Astrocyte of the spinal cord (primary cell): ENCODE data around the gene SOX18.

Source experiments
- DNase-seq: peaks from one replicate; pipeline ENCODE4 v3.0.0; 2011; ENCODE audit warnings: low read depth, low spot score
- H3K4me3 ChIP-seq: 2 replicates; pipeline ENCODE4 v1.5.1; 2011; ENCODE audit warnings: low read depth, mild to moderate bottlenecking, low read length, moderate library complexity
- in situ Hi-C: cut with HindIII; loops from 2 replicates; pipeline ENCODE4 v1.10.0; 2017; ENCODE audit warnings: low sequenced_read_pairs
- TF ChIP-seq, protein P1 (sequence below): IDR thresholded peaks from 2 replicates; pipeline ENCODE4 v1.5.1; 2012; ENCODE audit warnings: low read depth, mild to moderate bottlenecking, low read length, inconsistent platforms

Gene SOX18

DNA sequence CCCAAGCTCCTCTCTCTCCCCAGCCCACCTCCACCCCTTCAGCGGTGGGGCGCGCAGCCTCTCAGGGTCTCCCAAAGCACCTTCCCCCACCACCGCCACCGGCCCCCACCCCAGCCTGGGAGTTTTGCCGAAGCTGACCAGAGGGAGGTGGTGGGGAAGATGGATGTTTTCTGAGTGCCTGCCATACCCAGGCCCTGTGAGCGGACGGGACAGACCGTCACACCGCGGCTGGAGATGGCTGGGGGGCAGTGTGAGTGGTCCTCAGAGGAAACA is 7.7 kb downstream of the SOX18 start:
- no peak for DNase-seq
- TF ChIP-seq, protein P1, sequence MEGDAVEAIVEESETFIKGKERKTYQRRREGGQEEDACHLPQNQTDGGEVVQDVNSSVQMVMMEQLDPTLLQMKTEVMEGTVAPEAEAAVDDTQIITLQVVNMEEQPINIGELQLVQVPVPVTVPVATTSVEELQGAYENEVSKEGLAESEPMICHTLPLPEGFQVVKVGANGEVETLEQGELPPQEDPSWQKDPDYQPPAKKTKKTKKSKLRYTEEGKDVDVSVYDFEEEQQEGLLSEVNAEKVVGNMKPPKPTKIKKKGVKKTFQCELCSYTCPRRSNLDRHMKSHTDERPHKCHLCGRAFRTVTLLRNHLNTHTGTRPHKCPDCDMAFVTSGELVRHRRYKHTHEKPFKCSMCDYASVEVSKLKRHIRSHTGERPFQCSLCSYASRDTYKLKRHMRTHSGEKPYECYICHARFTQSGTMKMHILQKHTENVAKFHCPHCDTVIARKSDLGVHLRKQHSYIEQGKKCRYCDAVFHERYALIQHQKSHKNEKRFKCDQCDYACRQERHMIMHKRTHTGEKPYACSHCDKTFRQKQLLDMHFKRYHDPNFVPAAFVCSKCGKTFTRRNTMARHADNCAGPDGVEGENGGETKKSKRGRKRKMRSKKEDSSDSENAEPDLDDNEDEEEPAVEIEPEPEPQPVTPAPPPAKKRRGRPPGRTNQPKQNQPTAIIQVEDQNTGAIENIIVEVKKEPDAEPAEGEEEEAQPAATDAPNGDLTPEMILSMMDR = no peak
- H3K4me3 ChIP-seq = no peak overlapping the region
- in situ Hi-C loops = no loop called here

DNA sequence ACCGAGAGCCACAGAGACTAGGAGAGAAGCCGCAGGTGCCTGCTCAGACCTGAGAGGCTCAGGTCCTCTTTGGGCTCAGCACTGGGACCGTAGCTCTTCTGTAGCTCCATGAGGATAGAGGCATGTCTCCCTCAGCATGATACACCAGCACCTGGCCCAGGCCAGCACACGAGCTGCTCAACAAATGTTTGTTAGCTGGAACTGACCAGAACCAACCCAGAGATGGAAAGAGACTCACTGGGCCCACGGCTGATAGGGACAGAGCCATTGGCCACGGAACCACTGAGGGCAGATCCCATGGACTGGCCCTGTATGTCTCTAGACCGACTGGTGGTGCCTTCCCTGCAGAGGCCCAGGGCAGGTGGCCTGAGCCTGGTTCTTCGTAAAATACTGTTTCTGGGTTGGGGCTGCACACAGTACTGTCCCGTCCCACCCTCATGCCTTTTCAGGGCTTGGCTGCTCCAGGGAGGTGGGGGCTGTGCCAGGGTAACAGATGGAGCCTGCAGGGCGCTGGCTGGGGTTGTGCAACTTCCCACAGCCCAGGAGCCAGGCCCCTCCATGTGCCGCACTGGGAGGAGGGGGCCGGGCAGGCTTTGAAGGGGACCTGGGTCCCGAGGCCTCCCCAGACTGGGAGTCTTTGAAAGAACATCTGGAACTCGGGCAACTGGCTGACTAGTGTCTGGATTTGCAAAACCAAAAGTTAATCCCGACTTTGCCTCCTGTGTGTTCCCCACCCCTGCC is 8.2 kb downstream of the SOX18 start:
- in situ Hi-C loops = no loop called here
- H3K4me3 ChIP-seq = no peak overlapping the region
- no peak for DNase-seq

DNA sequence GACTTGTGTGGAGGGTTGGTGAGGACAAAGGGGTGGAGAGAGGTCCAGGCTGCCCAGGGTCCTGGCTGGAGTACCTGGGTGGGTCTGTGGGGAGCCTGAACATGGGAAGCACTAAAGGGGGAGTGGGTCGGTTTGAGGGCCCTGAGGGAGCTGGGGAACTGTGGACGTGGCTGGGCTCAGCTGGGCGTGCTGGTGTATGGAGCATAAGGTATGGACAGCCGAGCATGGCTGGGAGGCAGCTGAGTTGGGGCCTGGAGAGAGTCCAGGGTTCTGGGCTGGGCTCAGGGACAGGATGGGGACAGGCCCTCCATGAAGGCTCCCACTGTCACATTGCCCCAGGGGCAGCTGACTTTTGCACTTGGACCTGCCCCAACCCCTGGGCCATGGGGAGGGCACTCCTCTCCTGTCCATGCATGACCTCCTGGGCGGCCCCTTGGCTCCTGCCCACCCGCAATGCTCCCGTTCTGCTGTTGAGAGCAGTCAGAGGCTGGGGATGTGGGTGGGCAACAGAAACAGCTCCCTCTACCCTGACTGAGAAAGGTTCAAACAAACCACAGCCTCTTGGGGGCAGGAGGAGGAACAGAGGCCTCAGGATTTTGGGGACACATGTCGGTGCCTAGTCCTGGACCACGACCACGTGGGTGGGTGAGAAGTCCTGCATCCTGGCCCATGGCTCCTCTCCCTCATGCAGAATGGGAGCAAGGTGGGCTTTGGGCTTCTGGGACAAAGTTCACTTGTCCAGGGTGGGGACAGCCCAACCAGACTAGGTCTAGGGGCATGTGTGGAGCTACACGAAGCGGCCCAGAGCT is 9.0 kb downstream of the SOX18 start:
- no peak overlapping the region for H3K4me3 ChIP-seq
- DNase-seq = no peak
- in situ Hi-C loops = no loop called here
- TF ChIP-seq, protein P1 = no peak

More for the DNA sequence above, 8.2 kb downstream of the SOX18 start:
- TF ChIP-seq, protein P1 = no peak

- TF ChIP-seq, protein P1 = no peak
- in situ Hi-C loops = no loop called here
- H3K4me3 ChIP-seq = peak overlapping the region; percentile 16
- DNase-seq = no peak
Measured at GRCh38 chr20:64039293-64040160, 9.9 kb downstream of the SOX18 start.

DNA sequence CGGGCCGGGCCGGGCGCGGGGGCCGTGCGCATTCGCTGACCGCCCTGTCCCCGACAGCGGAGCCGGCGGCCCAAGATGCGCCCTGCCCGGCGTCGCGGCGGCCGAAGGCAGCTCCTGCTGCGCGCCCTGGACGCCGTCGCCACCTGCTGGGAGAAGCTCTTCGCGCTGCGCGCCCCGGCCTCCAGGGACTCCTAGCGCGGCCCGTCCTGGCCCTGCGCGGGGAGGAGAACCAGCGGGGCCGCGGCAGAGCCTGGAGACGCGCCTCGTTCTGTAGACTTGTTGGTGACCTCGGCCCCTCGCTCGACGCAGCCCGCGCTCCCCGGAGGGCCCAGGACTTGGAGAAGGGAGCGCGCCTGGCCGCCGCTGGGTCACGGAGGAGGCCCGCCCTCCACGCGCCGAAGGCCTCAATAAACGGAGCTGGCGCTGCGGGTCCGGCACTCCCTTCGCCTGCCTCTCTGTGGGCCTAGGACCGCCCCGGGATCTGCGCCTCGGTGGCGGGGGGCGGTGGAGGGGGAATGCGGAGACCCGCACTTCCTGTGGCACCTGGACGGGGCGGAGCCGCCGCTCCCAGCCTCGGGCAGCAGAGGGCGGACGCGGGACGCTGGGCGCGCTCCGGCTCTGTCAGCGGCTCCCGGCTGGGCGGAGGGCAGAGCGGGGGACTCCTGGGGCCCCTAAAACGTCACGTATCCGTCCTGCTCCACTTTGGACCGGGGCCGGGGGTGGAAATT is 10.7 kb downstream of the SOX18 start:
- in situ Hi-C loops = no loop called here
- H3K4me3 ChIP-seq = peak overlapping the region; percentile 20
- peak; percentile 34 for DNase-seq

More for the DNA sequence above, 10.7 kb downstream of the SOX18 start:
- TF ChIP-seq, protein P1 = peak; percentile 66
